Skeletal muscle tissue (tissue), 4 donors: ENCODE measurements around the gene AKR1C8. TPM values are rescaled to one million over a fixed set of nuclear protein-coding genes. Genes with fewer than 3 reads are reported as not detected.
"Not testable (repeated sequence)": the region's sequence is repeated elsewhere in the genome, so short reads cannot be mapped to it uniquely, and the experiment has no call there.

ENCODE experiments used
- H3K27ac ChIP-seq: one replicate; pipeline ENCODE4 v1.7.0; 2013; ENCODE audit warnings: mild to moderate bottlenecking, low read depth, low read length, inconsistent platforms
- H3K27me3 ChIP-seq, 3 donors: one replicate each; pipeline ENCODE4 v1.7.0; 2013; ENCODE audit warnings: low read length in 3 of 3; ENCODE audit not compliant: control insufficient read depth in 3 of 3, insufficient read depth in 3 of 3
- H3K36me3 ChIP-seq, 3 donors: one replicate each; pipeline ENCODE4 v1.7.0; 2013; ENCODE audit warnings: low read length in 3 of 3; ENCODE audit not compliant: control insufficient read depth in 3 of 3, insufficient read depth in 3 of 3
- H3K4me1 ChIP-seq, 3 donors: one replicate each; pipeline ENCODE4 v1.7.0; 2013; ENCODE audit warnings: low read length in 3 of 3, mild to moderate bottlenecking in 3 of 3; ENCODE audit not compliant: control insufficient read depth in 3 of 3, insufficient read depth in 3 of 3
- H3K4me3 ChIP-seq, 3 donors: one replicate each; pipeline ENCODE4 v1.7.0; 2013; ENCODE audit warnings: low read length in 3 of 3
- H3K9ac ChIP-seq, 3 donors: one replicate each; pipeline ENCODE4 v1.7.0; 2013; ENCODE audit warnings: low read length in 3 of 3, mild to moderate bottlenecking in 3 of 3, moderate library complexity in 2 of 3, low read depth in 1 of 3
- H3K9me3 ChIP-seq, 3 donors: one replicate each; pipeline ENCODE4 v1.7.0; 2013; ENCODE audit warnings: low read length in 3 of 3; ENCODE audit not compliant: control insufficient read depth in 3 of 3
- total RNA-seq: library from RNA; depleted of rRNA; stranded (reverse); fragments of >200 nt; gene quantifications from one replicate; pipeline ENCODE4 v1.2.3, GENCODE V29; 2014
- donor health status: Osteomylitis.

The AKR1C8 gene
- total RNA-seq, 1 donor from 2014 or later, result not detected

DNA sequence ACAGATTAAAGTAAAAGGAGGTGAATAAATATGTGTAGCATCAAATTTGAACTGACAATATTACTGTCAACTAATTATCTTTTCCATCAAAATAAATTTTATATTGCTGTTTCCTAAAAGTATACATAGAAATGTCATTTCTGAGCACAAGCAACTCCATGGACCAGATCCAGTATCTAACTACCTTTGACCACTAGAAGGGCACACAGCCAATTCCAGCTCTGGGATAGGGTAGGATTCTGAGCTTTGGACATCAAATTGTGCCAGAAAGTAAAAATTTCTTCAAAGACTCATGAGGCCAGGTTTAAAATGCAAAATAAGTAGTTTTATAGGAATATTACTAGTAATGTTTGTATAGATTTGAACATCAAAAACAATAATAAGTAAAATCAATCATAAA lies 61.1 kb downstream of the AKR1C8 start:
- Histone ChIP-seq H3K27ac (no peak overlapping the region), H3K4me1 (no peaks in the 10 kb centered on the region), H3K36me3 (no peaks in the 10 kb centered on the region), H3K9ac (no peak overlapping the region), H3K27me3 (no peaks in the 10 kb centered on the region), H3K9me3 (peaks cover 0 to 4% (median 2%) of the 10 kb centered on the region in 3 donors), H3K4me3 (no peak overlapping the region)

GRCh38 chr10:5119997-5120396 lies 65.0 kb downstream of the AKR1C8 start:
- H3K36me3 ChIP-seq, H3K4me3 ChIP-seq, H3K27ac ChIP-seq, H3K4me1 ChIP-seq, H3K27me3 ChIP-seq, H3K9me3 ChIP-seq, H3K9ac ChIP-seq: not testable (repeated sequence)

GRCh38 chr10:5117026-5117425 lies 67.9 kb downstream of the AKR1C8 start:
- no peak overlapping the region for H3K4me3 ChIP-seq
- no peak overlapping the region for H3K9ac ChIP-seq
- no peaks in the 10 kb centered on the region for H3K9me3 ChIP-seq
- H3K4me1 ChIP-seq, result no peaks in the 10 kb centered on the region
- no peaks in the 10 kb centered on the region for H3K27me3 ChIP-seq
- no peak overlapping the region for H3K27ac ChIP-seq
- no peaks in the 10 kb centered on the region for H3K36me3 ChIP-seq

DNA sequence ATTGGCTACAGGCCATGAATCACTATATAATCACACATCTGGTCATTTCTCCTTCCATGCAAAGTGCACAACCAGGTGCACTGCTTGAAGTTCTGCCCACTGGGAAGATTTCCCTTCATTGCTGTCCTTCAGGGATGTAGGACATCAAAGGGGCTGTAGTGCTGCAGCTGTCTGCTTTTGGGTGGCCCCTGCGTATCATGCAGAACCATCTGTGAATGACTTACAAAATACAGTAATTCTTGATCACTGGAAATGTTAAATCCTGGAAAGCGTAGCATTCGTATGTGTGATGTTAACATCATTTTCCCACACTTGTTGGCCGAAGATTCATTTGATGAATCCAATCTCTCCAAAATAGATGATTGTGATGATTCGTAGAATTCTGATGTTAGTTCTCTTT lies 68.3 kb downstream of the AKR1C8 start:
- no peaks in the 10 kb centered on the region for H3K9me3 ChIP-seq
- H3K27me3 ChIP-seq, result no peaks in the 10 kb centered on the region
- H3K4me1 ChIP-seq, result no peaks in the 10 kb centered on the region
- H3K36me3 ChIP-seq, result no peaks in the 10 kb centered on the region
- no peak overlapping the region for H3K27ac ChIP-seq
- no peak overlapping the region for H3K4me3 ChIP-seq
- H3K9ac ChIP-seq, result no peak overlapping the region

- H3K9ac ChIP-seq, H3K4me1 ChIP-seq, H3K9me3 ChIP-seq, H3K4me3 ChIP-seq, H3K27ac ChIP-seq, H3K27me3 ChIP-seq: not testable (repeated sequence)
- H3K36me3 ChIP-seq, result peaks cover 2 to 17% (median 16%) of the 10 kb centered on the region in 3 donors
These were observed 75.1 kb downstream of the AKR1C8 start for GRCh38 chr10:5109861-5110260.

DNA sequence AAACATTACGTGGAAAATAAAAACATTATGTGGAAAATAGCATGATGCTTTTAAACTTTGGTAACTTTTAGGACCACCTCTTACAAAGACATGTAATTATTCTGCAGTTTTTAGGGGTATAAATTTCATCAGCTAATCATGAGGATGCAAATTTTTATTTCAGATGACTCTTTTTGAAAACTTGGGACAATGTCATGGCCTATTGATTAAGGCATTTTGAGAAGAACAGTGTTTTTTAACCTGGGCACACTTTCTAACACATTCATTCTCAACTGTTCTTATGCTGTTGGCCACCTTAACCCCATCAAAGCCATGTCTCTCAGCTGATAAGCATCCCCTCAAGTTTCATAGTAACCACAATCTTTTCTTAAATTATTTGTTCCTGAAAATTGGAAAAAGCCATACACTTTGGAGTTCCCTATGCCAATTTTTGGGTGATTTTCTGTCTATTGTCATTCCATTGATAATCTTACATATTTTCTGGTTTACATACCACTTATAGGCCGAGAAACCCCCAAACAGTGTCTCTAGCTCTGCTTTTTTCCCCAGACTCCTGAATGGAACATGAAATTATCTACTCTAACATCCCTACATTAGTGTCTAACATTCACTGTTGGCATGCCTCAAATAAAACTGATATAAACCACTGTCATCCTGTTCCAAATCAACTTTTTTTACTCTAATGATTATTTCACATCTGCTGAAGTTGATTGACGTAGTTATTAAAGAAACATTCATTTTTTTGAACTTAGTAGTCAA lies 76.1 kb downstream of the AKR1C8 start:
- Histone ChIP-seq H3K4me1 (no peaks in the 10 kb centered on the region), H3K27ac (no peak overlapping the region), H3K36me3 (peaks cover 2 to 17% (median 16%) of the 10 kb centered on the region in 3 donors), H3K4me3 (no peak overlapping the region), H3K9me3 (no peaks in the 10 kb centered on the region), H3K27me3 (no peaks in the 10 kb centered on the region), H3K9ac (no peak overlapping the region)

GRCh38 chr10:5107860-5108526 lies 77.0 kb downstream of the AKR1C8 start:
- no peaks in the 10 kb centered on the region for H3K9me3 ChIP-seq
- no peaks in the 10 kb centered on the region for H3K4me1 ChIP-seq
- H3K27me3 ChIP-seq, result no peaks in the 10 kb centered on the region
- no peak overlapping the region for H3K4me3 ChIP-seq
- H3K27ac ChIP-seq, result no peak overlapping the region
- peaks cover 6 to 23% (median 22%) of the 10 kb centered on the region in 3 donors for H3K36me3 ChIP-seq
- H3K9ac ChIP-seq, result no peak overlapping the region

- Histone ChIP-seq H3K27me3 (no peaks in the 10 kb centered on the region), H3K4me3 (no peak overlapping the region), H3K27ac (no peak overlapping the region), H3K9me3 (no peaks in the 10 kb centered on the region), H3K4me1 (no peaks in the 10 kb centered on the region), H3K9ac (no peak overlapping the region), H3K36me3 (peaks cover 6 to 27% (median 22%) of the 10 kb centered on the region in 3 donors)
These were observed 78.4 kb downstream of the AKR1C8 start for GRCh38 chr10:5106553-5106952.

GRCh38 chr10:5105626-5106025 lies 79.3 kb downstream of the AKR1C8 start:
- no peak overlapping the region for H3K27ac ChIP-seq
- no peaks in the 10 kb centered on the region for H3K9me3 ChIP-seq
- H3K4me1 ChIP-seq, result no peaks in the 10 kb centered on the region
- no peak overlapping the region for H3K9ac ChIP-seq
- no peak overlapping the region for H3K4me3 ChIP-seq
- H3K27me3 ChIP-seq, result no peaks in the 10 kb centered on the region
- H3K36me3 ChIP-seq, result peaks cover 6 to 29% (median 22%) of the 10 kb centered on the region in 3 donors
